NB4 (cell line): ENCODE data around the gene TEC.

Experiments
- CTCF ChIP-seq: IDR thresholded peaks from one replicate; pipeline ENCODE4 v1.5.1; 2012; ENCODE audit warnings: low read depth, low read length
- MAX ChIP-seq: IDR thresholded peaks from 2 replicates; pipeline ENCODE4 v1.6.1; 2011; ENCODE audit warnings: low read depth, low read length
- POLR2A ChIP-seq: IDR thresholded peaks from 2 replicates; pipeline ENCODE4 v1.6.1; 2011; ENCODE audit warnings: mild to moderate bottlenecking; ENCODE audit not compliant: insufficient read length; ENCODE audit errors: extremely low read depth

GRCh38 chr4:48156423-48156822 lies 113.2 kb downstream of the TEC start:
- no peak for TF ChIP-seq CTCF
- TF ChIP-seq MAX = no peak
- no peak for TF ChIP-seq POLR2A
